HL-60/S4 (cell line): ENCODE measurements around the gene ECE1.

ENCODE experiments used
- in situ Hi-C: fragments of 300-500 bp; cut with MboI; formaldehyde crosslinking; loops from 2 replicates; pipeline ENCODE4 v1.14.3; 2022; ENCODE audit warnings: low sequenced_read_pairs

ECE1 gene

DNA sequence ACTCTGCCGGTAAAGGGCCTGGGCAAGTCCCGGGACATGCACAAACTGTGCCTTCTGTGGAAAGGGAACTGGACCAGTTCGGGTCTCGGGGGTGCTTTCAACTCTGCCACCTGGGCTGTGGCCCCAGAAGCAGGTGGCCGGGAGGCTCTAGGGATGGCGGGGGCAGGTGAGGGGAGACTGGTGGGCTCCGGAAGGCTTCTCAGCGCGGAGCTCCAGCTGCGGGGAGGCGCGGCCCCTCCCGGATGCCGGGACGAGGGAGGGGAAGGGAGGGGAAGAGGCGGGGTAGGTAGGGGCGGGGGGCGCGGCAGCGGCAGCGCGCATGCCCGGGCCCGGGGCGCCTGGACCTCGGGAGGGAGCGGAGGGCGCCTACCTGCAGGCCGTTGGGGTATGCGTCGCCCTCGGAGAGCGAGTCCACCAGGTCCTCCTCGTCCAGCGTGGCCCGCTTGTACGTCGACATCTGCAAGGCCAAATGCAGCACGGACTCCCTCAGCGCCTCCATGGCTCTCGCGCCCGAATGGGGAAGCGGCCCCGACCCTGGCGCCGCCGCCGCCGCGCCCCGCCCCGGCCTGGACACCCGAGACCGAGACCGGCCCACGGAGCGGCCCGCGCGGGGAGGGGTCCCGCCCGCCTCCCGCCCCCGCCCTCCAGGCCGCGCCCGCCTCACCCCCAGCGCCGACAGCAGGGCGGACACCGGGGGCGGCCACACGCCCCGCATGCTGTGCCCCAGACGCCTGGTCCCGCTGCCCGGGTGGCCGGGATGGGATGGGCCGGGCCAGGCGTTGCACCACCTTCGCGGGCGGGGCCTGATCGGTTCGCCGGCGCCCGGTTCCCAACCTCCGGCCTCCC, at the start of gene ECE1:
TSS of gene ECE1 (minus strand) at position 764 of the 846 bp plus-strand sequence. CDS start at position 715, 49 bp downstream.
- in situ Hi-C loops, result no loop called here

DNA sequence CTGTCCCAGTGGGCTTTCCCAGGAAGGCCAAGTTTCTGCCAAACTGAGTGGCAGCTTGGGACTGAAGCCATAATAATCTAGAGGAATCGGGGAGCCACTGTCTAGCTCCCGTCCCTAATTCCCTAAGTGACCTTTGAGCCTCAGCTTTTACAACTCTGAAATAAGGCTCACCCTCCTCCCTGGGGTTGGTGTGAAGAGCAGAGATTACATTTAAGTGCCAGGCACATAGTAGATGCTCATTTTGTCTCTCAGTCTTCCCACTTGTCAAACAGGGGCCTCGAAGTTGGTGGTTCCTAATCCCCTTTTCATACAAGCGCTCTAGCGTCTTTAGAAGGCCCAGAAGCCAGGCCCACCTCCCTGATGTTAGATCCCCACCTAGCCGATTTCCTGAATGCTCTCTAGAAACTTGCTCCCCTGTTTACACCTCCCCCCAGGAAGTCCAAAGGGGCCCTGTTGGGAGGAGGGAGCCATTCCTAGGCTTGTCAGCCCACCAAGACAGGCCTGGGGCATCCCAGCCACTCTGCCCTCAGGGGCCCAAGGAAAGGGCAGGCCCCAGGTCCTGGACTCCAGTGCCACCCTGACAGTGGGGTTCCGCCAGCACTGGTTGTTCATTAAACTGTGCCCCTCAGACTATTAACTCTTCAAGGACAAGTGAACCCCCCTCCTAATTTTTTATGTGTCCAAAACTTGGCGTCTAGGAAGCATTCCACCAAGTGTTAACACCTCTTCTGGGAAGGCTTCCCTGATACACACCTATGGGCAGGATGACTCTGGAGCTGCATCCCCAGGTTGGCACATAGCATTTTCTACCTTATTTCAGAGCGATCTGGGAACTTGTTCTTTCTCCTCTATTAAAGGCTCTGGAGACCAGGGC, 49.3 kb upstream of the ECE1 start:
- in situ Hi-C loops, result loop anchor here (5.0 kb wide), 1 partner anchor 82 kb away; no protein-coding TSS in a partner anchor

DNA sequence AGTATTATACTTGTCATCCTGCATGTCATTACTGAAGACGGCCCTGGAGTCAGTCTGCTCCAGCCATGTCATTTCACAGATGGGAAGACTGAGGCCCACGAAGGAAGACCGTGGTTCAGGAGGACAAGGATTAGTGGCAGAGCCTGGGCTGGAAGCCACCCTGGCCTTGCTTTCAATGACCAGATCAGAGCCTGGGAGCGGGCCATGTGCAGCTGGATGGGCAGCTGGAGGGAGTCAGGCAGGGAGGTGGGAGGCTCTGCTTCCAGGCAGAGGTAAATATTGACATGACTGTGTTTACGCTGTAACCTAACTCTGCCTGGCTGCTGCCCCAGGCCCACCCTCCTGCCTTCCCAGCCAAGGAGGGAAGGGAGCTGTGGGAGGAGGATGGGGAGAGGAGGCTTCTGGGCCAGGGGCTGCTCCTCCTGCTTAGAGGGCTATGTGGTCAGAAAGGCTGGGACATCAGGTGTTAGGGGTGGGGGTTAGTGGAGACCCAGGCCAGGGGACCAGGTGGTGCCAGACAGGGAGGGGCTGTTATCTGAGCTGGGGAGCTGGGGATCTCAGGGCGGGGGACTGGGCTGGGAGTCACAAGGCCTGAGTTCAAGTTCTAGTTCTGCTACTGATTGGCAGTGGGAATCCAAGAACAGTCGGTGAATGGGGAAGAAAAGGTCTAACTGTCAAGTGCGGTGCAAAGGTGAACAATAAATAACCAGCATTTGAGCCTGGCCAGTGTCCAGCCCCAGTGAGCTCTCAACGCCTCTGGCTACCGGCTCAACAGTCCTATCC, 48.5 kb upstream of the ECE1 start:
- in situ Hi-C loops, result no loop called here

DNA sequence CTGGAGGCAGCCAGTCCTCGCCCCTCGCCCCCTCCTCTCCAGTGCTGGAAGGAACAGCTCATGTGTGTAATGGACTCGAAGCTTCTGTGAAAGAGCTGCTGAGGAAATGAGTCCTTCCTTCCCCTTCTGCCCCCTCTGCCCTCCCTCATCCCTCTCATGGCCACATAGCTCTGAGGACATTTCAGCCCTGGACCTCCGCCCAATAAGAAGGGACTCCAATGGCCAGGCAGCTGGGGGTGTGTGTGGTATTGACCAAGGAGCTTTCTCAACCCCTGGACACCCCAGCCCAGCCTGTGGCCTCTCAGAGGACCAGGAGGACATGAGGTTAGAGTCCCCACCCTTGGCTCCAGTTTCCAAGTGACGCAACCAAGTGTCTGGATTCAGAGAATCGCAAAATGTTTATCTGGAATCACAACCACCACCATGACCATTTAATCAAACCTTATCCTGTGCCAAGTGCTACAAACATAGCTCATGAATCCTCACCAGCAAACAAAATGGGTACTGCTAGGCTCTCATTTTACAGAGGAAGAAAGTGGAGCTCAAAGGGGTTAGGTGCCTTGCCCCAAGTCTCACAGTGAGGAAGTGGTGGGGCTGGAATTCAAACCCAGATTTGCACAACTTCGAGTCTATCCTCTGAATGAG, 47.8 kb upstream of the ECE1 start:
- in situ Hi-C loops, result no loop called here

DNA sequence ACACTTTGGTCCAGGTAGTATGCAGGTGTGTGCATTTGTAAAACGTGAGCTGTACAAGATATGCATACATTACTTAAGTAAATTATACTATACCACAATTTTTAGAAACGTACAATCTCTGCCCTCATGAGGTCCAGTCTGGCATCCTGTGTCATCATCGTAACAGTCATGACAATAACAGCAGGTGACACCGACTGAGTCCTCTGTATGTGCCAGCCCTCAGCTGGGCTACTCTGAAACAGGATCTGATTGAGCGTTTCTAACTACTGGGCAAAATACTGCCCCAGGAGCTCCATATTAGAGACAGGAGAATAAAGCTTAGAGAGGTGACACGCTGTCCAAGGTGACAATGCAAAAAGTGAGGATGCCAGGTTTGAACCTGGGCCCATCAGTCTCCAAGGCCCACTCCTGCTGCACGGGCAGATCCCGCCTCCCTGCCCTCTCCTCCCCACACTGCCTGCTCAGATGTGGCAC, 47.2 kb upstream of the ECE1 start:
- in situ Hi-C loops, result no loop called here

DNA sequence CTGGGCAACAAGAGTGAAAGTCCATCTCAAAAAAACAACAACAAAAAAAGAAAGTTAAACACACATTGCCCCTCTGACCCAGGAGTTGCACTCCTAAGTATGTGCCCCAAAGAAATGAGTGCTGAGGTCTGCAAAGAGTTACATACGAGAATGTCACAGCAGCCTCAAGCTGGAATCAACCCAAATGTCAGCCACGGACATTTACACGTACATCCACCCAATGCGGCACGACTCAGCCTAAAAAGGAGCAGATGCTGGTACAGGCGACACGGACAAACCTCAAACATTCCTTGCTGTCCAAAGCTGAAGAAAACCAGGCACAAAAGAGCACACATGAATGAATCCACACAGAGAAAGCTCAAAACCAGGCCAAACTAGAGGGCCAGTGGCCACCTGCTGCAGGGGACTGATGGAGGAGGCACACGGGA, 46.8 kb upstream of the ECE1 start:
- in situ Hi-C loops, result no loop called here

DNA sequence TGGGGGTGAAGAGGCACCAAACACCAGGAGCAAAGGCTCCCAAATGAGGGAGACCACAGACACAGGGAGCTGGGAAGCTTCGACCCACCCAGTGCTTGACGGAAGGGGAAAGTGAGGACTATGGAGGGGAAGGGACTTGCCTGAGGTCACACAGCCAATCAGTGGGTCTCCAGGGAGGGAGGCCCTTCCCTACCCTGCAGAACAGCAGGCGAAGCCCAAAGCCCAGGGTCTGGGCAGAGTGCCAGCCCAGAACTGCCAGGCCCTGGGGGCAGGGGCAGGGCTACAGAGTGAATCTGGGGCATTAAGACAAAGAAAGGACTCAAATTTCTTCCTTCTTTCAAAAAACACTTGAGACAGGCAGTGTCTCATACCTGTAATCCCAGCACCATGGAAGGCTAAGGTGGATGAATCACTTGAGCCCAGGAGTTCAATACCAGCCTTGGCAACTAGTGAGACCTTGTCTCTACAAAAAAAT, 45.5 kb upstream of the ECE1 start:
- in situ Hi-C loops, result no loop called here

DNA sequence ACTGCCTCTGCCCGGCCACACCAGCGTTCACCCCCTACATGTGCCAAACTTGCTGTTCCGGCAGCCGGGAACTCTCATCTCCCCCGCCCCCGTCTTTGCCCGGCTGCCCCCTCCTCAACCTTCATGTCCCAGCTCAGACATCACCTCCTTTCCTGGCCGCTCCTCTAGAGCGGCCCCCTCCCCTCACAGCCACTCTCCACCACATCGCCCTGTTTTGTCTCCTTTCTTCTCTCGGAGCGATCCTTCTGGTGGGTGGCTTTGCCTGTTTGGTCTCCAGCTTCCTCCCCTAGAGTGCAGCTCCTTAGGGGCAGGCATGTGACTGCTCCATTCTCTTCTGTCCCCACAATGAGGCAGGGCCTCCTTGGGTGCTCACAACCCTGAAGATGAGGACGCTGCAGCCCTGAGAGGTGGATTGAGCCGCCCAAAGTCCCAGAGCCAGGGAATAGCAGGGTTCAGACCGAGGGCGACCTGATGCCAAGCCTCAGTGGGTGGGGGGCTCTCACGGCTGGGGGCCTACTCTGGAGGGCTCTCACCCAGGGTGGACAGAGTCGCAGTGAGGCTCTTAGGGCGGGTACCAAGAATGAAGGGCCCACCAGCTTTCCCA, 44.9 kb upstream of the ECE1 start:
- in situ Hi-C loops, result no loop called here

DNA sequence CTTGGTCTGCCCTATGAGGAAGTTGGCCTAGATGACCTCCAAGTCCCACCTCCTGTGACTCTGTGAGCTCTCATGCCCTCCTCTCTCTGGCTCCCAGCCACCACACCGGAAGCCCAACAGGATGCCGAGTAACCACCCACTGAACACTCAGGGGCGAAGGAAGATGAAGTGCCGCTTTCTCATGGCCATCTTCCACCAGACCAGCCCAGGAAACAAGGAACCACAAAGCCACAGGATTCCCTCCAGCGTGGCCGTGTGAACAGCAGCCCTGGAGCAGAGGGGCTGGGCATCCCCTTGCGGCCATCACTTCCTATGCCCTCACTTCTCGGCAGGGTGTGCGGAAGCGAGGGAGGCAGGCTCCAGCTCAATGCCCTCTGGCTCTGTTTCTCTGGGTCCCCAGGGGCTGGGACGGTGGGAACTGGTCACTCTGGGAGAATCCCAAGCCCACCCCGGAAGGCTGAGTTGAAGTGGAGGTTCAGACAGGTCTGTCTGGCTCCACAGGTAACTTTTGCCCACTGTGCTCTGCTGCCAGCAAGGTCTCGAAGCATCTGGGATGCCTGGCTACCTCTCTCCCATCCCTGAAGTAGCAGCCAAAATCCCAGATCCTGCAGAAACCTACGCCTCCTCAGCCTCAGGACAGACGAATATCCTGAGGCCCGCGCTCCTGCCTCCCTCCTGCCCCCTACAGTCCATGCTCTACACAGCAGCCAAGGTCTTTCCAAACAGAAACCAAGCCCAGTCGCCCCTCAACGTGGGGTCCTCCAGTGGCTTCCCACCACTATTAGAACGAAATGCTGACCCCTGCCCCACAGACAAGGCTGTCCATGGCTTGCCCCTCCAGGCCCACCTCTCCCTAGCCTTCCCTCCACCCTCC, 44.2 kb upstream of the ECE1 start:
- in situ Hi-C loops, result no loop called here

DNA sequence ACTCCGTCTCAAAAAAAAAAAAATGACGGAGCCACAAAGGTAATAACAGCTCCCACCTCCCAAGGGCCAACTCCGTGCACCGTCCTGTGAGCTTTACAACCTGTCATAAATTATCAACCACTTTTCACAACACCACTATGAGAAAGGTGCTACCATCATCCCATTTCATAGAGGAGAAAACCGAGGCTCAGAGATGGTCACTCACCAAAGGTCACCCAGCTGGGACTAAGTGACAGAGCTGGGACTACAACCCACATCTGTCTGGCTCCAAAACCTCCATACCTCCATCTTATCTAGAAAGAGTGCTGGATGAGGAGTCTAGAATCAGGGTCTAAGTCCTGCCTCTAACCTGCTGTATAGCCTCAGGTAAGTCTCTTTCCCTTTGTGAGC, 43.6 kb upstream of the ECE1 start:
- in situ Hi-C loops, result no loop called here

DNA sequence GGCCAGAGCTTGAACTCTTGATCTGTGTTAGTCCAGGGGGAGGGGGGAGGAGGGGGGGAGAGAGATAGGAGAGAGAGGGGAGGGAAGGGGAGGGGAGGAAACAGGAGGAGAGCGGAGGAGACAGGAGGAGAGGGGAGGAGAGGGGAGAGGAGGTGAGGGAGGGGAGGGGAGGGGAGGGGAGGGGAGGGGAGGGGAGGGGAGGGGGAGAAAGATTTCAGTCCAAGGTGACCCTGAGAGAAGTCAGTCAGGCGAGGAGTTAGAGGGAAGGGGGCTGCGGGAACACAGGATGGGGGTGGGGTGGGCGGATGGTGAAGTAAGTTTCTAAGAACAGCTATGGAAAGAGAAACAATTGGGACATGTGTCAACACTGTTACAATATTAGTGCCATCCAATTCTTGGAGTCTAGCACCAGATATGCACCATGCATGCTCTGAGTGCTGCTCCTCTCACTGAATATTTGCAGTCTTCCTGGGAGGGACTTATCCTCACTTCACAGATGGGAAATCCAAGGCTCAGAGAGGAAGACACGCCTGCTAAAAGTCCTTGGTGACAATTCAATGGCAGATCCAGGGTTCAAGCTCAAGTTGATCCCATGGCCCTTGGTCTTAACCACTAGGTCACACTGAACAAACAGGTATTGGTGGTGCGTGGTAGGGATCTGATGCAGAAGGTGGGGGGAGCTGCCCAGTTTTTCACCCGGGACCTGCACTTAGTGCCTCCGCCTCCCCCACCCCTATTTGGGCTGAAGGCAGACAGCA, 42.5 kb upstream of the ECE1 start:
- in situ Hi-C loops, result no loop called here

DNA sequence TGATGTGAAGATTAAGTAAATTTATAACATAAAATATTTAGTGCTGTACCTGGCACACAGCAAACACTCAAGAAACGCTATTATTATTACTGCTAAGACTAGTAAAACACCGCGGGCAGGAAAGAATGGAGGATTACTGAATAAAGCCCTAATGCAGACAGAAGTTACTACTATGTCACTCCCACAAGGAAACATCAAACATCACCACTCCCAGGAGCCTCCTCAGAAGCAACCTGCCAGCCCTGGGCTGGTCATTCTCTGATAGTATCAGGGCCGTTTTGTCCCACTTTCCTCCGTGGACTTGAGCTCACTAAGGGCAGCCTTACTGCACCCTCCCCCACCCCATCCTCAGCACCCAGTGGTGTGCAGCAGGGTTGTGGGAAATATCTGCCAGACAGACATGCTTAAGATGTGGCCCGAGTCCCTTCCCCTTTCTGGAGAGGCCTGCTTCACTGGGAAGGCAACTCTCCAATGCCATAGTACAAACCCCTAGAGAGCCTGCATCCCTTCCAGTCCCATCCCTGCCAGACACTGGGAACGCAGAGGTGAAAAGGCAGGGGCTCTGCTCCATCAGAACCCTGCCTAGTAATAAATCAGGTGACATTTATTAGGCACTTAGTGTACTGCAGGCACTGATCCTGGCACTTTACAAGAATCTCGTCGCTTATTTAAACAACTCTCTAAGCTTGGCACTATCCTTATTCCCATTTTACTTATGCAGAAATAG, 41.7 kb upstream of the ECE1 start:
- in situ Hi-C loops, result no loop called here

DNA sequence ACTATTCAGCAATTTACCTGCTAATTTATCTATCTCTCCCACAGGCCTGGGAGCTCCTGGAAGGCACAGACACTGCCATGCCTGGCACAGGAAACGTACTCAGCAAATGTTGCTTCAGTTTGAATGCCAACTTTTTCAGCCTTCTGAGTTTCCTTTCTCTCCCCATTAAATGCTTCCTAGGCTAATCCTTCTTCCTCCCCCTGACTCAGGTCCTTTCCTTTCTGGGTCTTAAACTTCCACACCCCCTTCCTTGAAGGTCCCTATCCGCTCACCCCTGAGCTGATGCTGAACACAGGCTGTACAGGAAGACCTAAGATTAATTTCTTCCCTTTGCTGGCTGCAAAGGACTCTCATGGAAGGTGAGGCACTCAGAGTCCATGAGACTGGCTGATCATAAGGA, 40.3 kb upstream of the ECE1 start:
- in situ Hi-C loops, result no loop called here

DNA sequence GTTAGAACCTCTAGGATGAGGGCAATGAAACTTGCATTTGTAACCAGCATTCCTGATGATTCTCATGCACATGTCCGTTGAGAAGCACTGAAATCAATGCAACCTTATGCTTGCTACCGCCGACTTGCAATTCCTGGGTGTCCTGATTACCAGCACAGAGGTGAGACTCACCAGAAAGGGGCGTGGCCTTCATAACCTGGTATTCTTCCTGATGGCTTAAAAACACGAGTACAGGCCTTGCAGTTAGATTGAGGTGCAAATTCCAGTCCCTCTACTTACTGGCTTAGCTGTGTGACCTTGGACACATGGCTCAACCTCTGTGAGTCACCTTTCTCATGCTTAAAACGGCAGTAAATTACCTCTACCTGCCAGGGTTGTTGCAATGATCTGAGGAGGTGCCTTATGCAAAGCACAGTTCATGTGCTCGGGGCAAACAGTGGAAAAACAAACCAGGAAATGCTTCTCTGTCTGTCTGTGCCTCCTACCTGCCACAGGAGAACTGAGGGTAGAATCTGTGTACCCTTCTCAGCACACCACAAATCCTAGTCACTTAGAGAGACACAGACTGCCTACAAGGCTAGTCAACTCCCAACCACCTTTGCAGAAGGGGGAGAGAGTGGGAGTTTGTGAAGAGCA, 39.1 kb upstream of the ECE1 start:
- in situ Hi-C loops, result no loop called here

DNA sequence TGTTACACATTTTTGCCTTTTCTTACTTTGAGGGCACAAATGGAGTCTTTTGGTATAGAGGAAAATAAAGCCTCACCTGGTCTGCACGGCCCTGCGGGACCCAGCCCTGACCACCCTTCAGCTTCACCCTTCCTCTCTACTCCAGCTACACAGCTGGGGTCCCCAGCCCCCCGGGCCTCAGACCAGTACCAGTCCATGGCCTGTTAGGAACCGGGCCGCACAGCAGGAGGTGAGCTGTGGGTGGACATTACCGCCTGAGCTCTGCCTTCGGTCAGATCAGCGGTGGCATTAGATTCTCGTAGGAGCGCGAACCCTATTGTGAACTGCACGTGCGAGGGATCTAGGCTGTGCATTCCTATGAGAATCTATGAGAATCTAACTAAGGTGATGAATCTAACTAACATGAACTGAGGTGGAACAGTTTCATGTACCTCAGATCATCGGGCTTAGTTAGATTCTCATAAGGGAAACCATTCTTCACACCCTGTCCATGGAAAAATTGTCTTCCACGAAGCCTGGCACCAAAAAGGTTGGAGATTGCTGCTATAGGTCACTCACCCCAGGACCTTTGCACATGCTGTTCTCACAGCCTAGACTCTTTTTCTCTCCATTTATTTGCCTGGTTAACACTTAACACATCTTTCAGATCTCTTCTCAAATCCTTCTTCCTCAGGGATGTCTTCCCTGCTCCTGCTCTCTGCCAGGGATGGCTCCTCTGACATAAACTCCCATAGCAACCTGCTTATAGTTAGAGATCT, 37.5 kb upstream of the ECE1 start:
- in situ Hi-C loops, result no loop called here

DNA sequence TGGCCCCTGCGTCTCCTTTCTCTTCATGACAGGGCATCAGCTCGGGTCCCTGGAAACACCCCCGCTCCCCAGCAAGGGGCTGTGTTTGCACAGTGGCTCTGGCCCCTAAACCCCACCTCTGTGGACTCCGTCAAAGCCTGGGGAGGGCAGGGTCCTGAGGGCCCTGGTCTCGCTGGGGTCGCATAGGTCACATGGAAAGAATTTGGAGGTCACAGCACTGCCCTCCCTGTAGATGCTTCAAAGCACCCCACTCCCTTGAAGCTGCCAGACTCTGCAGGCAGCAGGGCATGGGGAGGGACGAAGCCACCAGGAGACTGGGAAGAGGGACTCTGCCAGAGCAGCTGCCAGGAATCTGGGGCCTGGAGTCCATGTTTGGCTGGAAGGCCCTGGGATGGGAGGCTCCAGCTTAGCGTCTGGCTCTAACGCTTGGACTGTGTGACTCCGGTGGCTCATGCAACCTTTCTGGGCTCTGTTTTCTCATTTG, 36.6 kb upstream of the ECE1 start:
- in situ Hi-C loops, result no loop called here
